Measurements from ENCODE around the gene ADAMTS15.
"Not testable (repeated sequence)": the region's sequence is repeated elsewhere in the genome, so short reads cannot be mapped to it uniquely, and the experiment has no call there.

ADAMTS15 gene

DNA sequence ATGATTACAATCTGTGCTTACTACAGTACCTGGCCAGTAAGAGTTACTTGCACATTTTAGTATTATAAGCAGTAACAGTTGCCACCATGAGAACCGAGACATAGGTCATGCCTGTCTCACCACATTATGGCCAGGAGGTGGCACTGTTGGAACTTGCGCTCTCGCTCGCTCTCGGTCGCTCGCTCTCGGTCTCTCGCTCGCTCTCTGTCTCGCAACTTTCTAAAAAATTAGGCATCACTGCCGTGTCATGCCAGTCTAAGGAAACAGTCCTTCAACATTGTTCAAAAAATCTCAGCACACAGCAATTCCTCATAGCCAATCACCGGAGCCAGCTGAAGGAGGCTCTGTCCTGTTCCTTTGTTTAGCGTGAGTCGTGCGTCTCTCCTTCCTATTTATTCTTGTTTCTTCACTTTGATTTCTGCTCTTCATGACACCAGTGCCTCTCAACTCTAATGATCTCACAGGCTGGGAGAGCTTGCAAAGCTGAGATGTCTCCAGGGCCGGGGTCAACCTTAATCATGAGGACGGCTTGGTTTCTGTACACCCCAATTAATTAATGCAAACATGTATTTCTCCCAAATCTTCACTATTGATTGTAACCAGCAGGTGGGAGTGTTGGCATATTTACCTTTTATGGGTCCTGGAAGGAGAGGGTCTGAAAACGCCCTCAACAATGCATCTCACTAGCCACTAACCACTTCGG is 13.8 kb upstream of the ADAMTS15 start:
- DNase-seq (ENCODE audit: low read depth in 2 of 2): peak; percentile 37 to 45

DNA sequence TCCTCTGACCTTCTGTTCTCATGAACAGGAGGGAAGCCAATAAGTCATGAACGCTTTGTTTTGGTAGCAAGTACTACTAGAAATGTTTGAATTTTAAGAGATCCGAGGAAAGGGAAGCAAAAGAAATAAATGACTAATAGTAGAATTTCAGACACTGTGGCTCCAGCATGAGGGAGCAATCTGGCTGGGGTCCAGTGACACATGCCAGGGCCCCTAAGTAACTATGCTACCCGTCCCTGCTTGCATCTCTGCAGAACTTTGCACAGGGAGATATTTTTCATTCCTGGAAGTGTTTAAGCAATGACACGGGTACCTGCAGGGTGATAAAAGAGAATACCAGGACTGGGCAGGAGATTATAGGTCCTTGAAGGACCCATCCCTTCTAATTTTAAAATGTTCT is 12.8 kb upstream of the ADAMTS15 start:
- no peak for DNase-seq (ENCODE audit: low read depth in 2 of 2)

DNA sequence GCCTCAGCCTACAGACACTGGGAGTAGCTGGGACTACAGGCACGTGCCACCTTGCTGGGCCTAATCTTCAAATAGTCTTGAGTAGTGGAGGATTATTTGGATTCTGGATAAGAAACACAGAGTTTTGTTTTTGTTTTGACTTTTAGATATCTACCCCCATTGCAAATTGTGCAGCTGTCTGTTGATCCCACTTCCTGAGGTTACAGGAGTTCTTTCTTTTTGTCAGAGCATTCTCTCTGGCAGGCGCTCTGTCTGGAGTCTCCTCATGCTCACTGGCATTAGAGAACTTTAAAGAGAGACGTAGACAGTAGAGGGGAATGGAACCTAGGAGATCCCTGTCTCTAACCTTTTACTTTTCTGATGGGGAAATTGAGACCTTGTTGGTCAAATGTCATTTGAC is 12.3 kb upstream of the ADAMTS15 start:
- DNase-seq (ENCODE audit: low read depth in 2 of 2): no peak

DNA sequence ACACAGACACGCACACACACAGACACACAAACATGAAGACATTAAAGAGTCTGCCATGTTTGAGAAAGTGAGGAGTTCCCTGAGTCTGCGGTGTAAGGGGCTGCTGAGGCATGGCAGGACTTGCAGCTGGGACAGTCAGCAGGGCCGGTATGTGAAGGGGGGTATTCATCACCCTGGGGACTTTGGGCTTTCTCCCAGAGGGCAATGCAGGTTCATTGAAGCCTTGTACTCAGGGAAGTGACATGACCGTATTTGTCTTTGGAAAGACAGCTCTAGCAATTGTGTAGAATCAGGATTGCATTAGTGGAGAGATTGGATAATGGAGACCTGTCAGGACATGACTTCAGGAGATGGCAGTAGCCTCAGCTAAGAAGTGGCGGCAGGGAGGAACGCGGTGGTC is 10.6 kb upstream of the ADAMTS15 start:
- no peak for DNase-seq (ENCODE audit: low read depth in 2 of 2)

DNA sequence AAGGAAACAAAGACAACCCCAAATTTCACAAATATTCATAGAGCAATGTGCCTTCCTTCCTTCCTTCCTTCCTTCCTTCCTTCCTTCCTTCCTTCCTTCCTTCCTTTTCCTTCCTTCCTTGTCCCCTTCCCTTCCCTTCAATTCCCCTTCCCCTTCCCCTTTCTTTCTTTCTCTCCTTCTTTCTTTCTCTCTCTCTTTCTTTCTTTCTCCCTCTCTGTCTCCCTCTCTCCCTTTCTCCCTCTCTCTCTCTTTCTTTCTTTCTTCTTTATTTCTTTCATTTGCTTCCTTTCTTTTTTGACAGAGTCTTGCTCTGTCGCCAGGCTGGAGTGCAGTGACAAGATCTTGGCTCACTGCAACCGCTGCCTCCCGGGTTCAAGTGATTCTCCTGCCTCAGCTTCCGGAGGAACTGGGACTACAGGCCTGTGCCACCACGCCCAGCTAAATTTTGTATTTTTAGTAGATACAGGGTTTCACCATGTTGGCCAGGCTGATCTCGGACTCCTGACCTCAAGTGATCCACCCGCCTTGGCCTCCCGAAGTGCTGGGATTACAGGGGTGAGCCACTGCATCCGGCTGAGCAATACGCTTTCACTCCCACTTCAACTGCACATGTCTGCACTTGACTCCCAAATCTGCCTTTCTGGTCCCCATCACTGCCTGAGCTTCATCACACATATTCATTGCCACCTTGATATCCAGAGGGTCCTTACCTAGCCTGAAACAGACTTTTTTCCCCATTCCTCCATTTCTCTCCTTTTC is 9.9 kb upstream of the ADAMTS15 start:
- DNase-seq (ENCODE audit: low read depth in 2 of 2): not testable (repeated sequence)

DNA sequence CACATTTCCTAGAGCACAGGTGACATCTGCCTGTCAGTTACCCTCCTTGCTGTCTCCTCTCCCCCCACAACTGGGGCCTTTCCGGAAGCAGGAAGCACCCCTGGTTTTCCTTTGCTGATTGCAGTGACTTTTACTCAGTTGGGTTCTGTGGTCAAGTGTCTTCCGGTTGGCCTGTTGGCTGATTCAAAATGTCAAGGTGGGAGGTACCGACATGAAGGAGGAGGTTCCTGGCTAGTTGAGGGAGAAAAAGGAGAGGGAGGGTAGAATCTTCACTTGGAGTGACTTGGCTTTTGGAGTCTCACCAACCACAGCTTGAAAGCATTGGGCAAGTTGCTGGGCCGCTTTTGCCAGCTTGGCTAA is 9.3 kb upstream of the ADAMTS15 start:
- no peak for DNase-seq (ENCODE audit: low read depth in 2 of 2)

DNA sequence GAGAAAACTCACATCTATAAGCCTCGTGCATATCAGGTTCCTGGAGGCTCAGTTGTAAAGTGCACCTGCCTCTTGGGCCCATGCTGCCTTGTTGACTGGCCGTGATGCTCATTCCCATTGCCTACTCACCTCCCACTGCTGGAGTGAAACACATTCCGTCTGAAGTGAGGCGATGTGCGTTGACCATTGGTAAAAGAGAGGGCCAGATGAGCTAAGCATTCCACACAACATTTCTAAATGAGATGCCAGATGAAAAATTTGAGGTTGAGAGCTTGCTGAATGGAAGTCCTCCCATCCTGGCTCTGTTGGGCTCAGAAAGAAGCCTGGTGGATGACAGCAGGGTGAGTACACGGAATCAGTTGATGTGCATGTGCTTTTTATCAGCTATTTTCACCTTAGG is 8.6 kb upstream of the ADAMTS15 start:
- no peak for DNase-seq (ENCODE audit: low read depth in 2 of 2)

DNA sequence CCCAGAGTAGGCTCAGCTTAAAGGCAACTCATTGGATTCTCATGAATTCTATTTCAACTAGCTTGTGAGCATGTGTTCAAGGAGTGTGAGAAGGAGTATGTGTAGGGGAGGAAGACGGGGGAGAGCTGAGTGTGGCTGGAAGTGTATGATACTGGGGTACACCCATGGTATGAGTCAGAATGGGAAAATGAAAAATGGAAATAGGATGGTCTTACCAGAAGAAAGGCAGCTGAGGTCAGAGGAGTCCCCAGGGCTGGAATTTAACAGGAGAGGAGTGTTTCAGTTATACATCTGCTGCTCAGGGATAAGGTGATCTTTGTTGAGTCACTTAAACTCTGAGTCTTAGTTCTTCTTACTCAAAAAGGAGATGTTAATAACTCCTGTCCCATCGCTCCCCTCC is 6.7 kb upstream of the ADAMTS15 start:
- no peak for DNase-seq (ENCODE audit: low read depth in 2 of 2)

DNA sequence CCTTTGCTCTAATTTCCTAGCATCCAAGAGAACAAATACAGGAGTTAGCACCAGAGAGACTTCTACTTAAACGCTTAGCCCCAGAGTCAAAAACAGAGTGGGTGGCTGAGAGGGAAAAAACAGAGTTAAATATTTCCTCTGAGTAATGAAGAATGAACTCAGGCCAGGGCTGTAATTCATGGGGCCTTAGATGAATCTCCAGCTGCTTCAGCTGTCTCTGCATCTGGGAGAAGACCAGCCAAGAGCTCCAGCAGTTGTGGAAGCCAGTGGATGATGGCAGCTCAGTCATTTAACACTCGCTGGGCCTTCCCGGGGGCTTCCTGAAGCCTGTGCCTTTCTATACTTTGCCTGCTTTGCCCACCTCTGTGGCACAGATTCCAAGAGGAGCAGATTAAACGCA is 5.7 kb upstream of the ADAMTS15 start:
- DNase-seq (ENCODE audit: low read depth in 2 of 2): no peak

DNA sequence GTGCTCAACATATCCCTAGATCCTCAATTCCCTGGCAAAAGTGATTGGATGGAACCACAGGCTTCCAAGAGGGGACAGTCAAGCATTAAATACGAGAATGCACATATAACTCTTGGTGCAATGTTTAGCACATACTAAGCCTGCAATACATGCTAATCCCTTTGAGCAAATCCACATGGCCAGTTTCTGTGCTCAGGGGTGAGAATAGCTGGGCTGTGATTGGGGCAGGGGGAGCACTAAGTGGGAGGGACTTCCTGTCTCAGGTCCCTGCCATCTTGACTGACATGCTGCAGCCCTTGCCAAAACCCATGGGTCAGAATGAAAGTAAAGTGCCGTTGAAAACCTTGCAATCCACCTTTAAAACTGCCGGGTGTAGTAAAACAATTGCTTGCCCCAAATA is 2.7 kb upstream of the ADAMTS15 start:
- no peak for DNase-seq (ENCODE audit: low read depth in 2 of 2)

DNA sequence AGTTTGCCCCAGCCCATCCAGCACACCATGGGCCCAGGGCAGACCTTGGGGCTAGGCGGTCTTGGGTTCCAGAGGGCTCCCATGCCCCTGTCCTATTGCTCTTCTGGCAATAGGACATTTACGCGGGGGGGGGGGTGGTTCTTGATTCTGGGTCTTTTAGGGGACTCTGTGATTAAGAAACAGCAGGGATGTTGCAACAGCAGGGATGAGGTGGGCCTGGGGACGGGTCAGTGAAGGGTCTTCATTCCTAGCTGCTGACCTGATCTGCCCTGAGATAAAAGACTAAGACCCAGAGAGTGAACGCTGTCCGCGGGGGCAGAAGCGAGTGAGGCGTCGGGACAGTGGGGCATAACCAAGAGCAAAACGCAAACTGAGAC is 418 bp upstream of the ADAMTS15 start:
- no peak for DNase-seq (ENCODE audit: low read depth in 2 of 2)

DNA sequence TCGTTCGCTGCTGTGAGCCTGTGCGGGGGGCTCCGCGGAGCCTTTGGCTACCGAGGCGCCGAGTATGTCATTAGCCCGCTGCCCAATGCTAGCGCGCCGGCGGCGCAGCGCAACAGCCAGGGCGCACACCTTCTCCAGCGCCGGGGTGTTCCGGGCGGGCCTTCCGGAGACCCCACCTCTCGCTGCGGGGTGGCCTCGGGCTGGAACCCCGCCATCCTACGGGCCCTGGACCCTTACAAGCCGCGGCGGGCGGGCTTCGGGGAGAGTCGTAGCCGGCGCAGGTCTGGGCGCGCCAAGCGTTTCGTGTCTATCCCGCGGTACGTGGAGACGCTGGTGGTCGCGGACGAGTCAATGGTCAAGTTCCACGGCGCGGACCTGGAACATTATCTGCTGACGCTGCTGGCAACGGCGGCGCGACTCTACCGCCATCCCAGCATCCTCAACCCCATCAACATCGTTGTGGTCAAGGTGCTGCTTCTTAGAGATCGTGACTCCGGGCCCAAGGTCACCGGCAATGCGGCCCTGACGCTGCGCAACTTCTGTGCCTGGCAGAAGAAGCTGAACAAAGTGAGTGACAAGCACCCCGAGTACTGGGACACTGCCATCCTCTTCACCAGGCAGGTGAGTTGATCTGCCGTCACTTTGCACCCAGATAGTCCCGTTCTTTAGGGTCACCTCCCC is 1.0 kb downstream of the ADAMTS15 start:
- no peak for DNase-seq (ENCODE audit: low read depth in 2 of 2)

DNA sequence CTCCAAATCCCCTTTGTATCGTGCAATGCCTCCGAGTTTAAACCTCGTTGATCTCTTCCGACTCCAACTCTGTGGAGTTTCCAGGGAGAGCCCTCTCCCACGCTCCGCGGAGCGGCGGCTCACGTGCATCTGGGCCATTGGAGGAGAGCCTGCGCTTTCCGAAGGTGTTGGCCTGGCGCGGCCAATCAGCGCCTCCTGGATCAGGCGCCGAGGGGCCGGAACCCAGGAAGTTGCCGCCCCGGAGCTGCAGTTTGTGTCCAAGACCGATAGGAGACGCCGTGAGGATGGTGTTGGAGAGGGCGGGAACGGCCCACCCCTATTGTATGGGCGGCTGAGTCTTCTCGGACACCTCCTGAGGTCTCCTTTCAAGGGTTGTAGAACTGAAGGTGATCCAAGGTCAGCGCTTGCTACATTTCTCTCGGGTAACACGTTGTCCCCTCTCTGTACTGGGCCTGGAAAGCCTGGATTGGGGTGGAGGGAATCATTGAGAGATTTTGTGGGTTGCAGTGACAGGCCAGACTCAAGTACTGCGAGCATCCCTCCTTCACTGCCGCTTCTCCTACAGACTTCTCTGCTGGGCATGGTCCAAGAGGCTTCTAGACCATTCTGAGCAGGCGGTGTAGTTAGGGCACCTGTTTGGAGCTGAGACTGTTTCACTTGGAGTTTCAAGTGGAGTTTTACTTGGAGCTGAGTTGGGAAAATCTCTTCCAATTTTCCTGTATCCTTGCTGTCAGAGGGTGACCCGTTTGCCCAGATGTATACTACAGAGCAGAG is 1.7 kb downstream of the ADAMTS15 start:
- no peak for DNase-seq (ENCODE audit: low read depth in 2 of 2)

DNA sequence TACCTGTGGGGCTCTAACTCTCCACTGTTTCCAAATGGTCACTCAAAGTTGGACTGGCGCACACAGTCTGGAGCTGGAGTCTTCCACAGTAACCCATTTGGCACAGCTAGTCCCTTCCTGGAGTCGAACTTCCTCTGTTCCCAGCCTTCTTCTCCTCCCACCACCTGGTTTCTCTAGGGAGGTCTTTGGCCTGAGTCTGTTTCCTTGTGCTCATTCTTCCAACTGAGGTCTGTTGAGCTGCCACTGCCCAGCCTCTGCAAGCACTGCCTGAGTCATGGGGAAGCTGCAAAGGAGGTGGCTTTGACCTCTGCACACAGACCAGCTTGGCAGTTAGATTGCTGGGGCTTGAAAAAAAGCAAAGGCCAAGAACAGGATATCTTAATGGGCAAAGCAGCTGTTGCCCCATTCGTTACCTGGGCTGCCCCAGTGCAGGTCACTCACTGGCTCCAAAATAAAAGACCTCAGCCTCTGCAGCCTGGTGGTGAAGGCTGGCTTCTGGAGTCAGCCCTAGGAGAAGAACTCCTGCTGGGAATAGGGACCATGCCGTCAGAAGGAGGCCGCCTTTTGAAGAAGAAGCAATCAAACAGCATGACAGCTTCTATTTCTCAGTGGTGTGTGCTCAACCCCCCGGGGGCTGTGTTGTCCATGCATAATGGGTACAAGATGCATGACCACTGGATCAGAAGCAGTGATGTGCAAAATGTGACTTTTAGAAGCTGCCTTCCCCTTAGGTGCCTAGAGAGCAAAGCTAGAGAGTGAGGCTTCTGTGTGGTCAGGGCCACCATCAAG is 3.0 kb downstream of the ADAMTS15 start:
- DNase-seq (ENCODE audit: low read depth in 2 of 2): no peak

DNA sequence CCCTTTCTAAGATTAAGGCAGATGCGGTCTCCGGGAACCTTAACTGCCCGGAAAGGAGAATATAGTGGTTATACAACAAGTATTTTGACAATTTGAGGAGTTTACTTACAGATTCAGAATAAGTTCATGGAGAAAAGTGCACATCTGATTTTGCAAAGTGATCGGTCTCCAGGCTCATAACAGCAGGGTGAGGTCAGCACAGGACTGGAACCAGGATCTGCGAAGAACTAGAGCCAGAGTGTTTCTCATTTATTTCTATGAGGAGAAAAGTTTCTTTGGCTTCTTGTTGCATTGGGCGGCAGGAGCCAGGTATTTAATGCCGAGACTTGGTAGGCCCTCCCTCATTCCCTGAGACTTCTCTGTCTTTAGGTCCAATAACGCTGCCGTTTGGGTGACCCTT is 3.7 kb downstream of the ADAMTS15 start:
- no peak for DNase-seq (ENCODE audit: low read depth in 2 of 2)

DNA sequence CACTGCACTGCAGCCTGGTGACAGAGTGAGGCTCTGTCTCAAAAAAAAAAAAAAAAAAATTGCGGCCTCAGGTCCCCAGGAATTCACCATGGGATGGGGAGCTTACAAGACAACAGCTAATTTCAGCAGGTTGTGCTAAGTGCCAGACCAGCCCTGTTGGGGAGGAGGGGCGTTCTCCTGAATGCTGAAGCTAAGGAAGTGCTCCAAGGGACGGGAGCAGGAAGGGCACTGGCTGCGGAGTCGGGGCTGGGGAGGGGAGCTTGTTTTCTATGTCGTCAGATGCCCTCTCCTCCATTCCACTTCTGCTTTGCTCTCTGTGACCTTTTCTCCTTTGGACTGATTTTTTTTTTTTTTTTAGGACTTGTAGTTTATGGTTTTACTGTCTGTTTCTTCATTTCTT is 4.5 kb downstream of the ADAMTS15 start:
- no peak for DNase-seq (ENCODE audit: low read depth in 2 of 2)

DNA sequence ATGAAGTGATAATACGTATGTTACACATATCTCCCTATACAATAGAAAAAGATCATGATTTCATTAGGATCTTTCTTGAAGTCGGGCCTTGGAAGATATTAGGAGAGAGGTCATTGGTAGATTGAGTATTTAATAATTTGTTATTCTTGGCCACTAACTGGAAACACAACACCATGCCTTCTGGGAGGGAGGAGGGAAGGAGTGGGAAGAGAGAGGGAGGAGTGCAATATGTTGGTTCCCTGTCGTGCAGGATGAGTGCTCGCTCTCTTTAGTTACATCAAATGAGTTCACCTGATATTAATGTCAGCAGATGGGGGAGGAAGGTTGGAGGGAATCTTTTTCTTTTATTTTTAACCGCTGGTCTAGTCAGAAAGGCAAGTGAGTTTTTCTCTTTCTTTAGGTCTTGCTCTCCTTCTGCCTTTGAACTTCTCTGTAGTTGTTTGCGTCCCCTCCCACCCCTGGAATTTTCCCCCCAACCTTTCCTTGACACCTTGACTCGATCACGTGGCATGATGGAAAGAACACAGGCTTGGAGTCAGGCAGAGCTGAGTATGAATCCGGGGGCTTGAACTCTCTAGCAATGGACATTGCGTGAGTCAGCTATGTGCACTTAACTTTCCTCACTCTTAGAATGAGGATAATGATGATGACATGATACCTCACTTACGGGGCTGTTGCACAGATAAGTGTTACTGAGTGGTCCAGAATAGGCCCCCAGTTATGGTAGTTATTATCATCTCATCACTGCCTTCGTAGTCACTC is 6.2 kb downstream of the ADAMTS15 start:
- no peak for DNase-seq (ENCODE audit: low read depth in 2 of 2)

DNA sequence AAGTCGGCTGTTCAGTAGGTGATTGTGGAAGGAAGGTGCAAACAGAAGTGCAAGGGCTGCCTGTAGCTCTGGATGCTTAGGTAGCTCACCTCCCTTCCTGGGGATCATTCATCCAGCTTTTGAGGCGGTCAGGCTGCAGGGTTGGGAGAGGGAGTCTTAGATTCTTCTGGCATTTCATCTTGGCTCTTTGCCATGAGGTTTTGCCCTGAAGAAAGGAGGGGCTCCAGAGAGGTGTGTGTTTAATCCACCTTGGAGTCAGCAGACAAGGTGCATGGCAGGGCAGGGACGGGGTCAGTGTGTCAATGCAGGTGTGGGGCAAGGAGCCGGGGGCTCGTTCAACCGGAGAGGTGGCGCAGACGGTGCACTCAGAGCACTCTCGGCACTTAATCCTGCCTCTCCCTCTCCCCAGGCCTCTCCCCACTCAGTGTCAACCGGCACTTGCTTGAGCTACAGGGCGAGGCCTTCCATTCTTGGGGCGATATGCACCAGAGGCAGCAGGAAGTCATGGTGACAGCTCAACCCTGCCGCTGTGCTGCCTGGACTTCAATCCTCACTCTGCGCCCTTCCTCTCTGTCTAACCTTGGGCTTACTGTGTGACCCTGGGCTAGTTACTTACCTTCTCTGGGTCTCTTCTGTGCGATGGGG is 7.2 kb downstream of the ADAMTS15 start:
- DNase-seq (ENCODE audit: low read depth in 2 of 2): no peak

DNA sequence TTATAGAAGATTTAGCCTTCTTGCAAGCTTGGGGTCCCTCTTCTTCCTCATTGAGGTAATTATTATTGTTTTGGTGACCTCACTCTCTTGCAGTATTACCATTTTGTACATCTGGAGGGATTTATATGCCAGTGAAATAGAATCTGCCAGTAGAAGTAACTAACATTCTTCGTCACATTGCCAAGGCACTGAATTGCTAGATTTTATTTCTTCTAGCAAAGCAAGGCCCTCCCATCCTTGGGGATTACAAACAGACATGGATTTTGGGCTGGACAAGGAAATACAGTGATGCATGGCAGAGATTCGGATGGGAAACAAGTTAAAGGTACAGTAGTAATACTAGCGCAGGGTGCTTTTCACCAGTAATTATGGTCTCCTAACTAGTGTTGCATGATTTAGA is 7.8 kb downstream of the ADAMTS15 start:
- no peak for DNase-seq (ENCODE audit: low read depth in 2 of 2)

Measured in stimulated activated CD8-positive, alpha-beta memory T cell treated with anti-CD3 and anti-CD28 coated beads, Interleukin-15, amount 100 ng/mL, for 48 hours (primary cell).